ENCODE measurements around the gene BDKRB2. TPM values are rescaled to one million over a fixed set of nuclear protein-coding genes. Genes with fewer than 3 reads are reported as not detected.

Gene BDKRB2
- total RNA-seq = not detected

- no peaks in the 10 kb centered on the region for H3K36me3 Mint-ChIP-seq (ENCODE audit: low read depth)
- POLR2A ChIA-PET = no interaction called here
- H3K4me1 Mint-ChIP-seq = peaks cover 7% of the 10 kb centered on the region
- DNase-seq = peak; percentile 55
- peak; percentile 80 for ATAC-seq
- H3K27me3 Mint-ChIP-seq = peaks cover 17% of the 10 kb centered on the region
- intact Hi-C loops (cut with DNase I, micrococcal nuclease) = no loop called here
- H3K4me3 Mint-ChIP-seq = no peak within 1 kb of the TSS
- H3K9me3 Mint-ChIP-seq (ENCODE audit: low read depth) = no peaks in the 10 kb centered on the region
- H3K27ac Mint-ChIP-seq = no peak within 1 kb of the TSS
- CTCF ChIA-PET = interaction anchor here (0.6 kb wide), 1 partner anchor 299 kb away, joined by 3 read pairs; no protein-coding TSS in a partner anchor
Observed at GRCh38 chr14:96204151-96205058, at the start of gene BDKRB2. TSS of gene BDKRB2 (plus strand) at chr14:96204839. CDS start at chr14:96237108, 32,269 bp downstream.

- ChIA-PET CTCF (no interaction called here), POLR2A (no interaction called here)
- Mint-ChIP-seq H3K4me1 (no peaks in the 10 kb centered on the region), H3K9me3 (ENCODE audit: low read depth) (no peaks in the 10 kb centered on the region), H3K36me3 (ENCODE audit: low read depth) (no peaks in the 10 kb centered on the region), H3K27me3 (no peaks in the 10 kb centered on the region), H3K4me3 (no peak overlapping the region), H3K27ac (no peak overlapping the region)
- ATAC-seq (no peak), DNase-seq (no peak)
- intact Hi-C loops (cut with DNase I, micrococcal nuclease) = no loop called here
Observed at GRCh38 chr14:96154900-96155299, 49.7 kb upstream of the BDKRB2 start.

GRCh38 chr14:96156804-96157760, 47.6 kb upstream of the BDKRB2 start:
- ChIA-PET CTCF (interaction anchor here (0.9 kb wide), 2 partner anchors 9 to 53 kb away, joined by 3 to 4 read pairs; no protein-coding TSS in a partner anchor), POLR2A (no interaction called here)
- no peak overlapping the region for H3K27ac Mint-ChIP-seq
- H3K27me3 Mint-ChIP-seq = no peaks in the 10 kb centered on the region
- H3K9me3 Mint-ChIP-seq (ENCODE audit: low read depth) = no peaks in the 10 kb centered on the region
- H3K36me3 Mint-ChIP-seq (ENCODE audit: low read depth) = no peaks in the 10 kb centered on the region
- H3K4me1 Mint-ChIP-seq = no peaks in the 10 kb centered on the region
- ATAC-seq (no peak), DNase-seq (no peak)
- H3K4me3 Mint-ChIP-seq = no peak overlapping the region
- intact Hi-C loops (cut with DNase I, micrococcal nuclease) = no loop called here

GRCh38 chr14:96158735-96159134, 45.9 kb upstream of the BDKRB2 start:
- no peak for ATAC-seq
- ChIA-PET CTCF (no interaction called here), POLR2A (no interaction called here)
- no peak for DNase-seq
- no peaks in the 10 kb centered on the region for H3K36me3 Mint-ChIP-seq (ENCODE audit: low read depth)
- H3K4me1 Mint-ChIP-seq = no peaks in the 10 kb centered on the region
- intact Hi-C loops (cut with DNase I, micrococcal nuclease) = no loop called here
- no peak overlapping the region for H3K27ac Mint-ChIP-seq
- H3K9me3 Mint-ChIP-seq (ENCODE audit: low read depth) = no peaks in the 10 kb centered on the region
- no peak overlapping the region for H3K4me3 Mint-ChIP-seq
- H3K27me3 Mint-ChIP-seq = no peaks in the 10 kb centered on the region

- Mint-ChIP-seq H3K4me1 (no peaks in the 10 kb centered on the region), H3K27ac (no peak overlapping the region)
Observed at GRCh38 chr14:96160076-96160912, 44.3 kb upstream of the BDKRB2 start.

GRCh38 chr14:96160913-96161310, 43.7 kb upstream of the BDKRB2 start:
- DNase-seq (no peak), ATAC-seq (no peak)
- no peaks in the 10 kb centered on the region for H3K9me3 Mint-ChIP-seq (ENCODE audit: low read depth)
- CTCF ChIA-PET = interaction anchor here (0.7 kb wide), 1 partner anchor 17 kb away, joined by 3 read pairs; no protein-coding TSS in a partner anchor
- no peaks in the 10 kb centered on the region for H3K4me1 Mint-ChIP-seq
- POLR2A ChIA-PET = no interaction called here
- intact Hi-C loops (cut with DNase I, micrococcal nuclease) = no loop called here
- H3K27ac Mint-ChIP-seq = no peak overlapping the region
- no peaks in the 10 kb centered on the region for H3K36me3 Mint-ChIP-seq (ENCODE audit: low read depth)
- no peaks in the 10 kb centered on the region for H3K27me3 Mint-ChIP-seq
- no peak overlapping the region for H3K4me3 Mint-ChIP-seq

More at GRCh38 chr14:96160076-96160912, 44.3 kb upstream of the BDKRB2 start:
- CTCF ChIA-PET = interaction anchor here (0.7 kb wide), 1 partner anchor 17 kb away, joined by 3 read pairs; no protein-coding TSS in a partner anchor
- no peak for DNase-seq
- Mint-ChIP-seq H3K36me3 (ENCODE audit: low read depth) (no peaks in the 10 kb centered on the region), H3K9me3 (ENCODE audit: low read depth) (no peaks in the 10 kb centered on the region), H3K4me3 (no peak overlapping the region), H3K27me3 (no peaks in the 10 kb centered on the region)
- ATAC-seq = no peak
- POLR2A ChIA-PET = no interaction called here
- intact Hi-C loops (cut with DNase I, micrococcal nuclease) = no loop called here

- DNase-seq (no peak), ATAC-seq (no peak)
- no peak overlapping the region for H3K27ac Mint-ChIP-seq
- no peaks in the 10 kb centered on the region for H3K36me3 Mint-ChIP-seq (ENCODE audit: low read depth)
- H3K4me3 Mint-ChIP-seq = no peak overlapping the region
- ChIA-PET CTCF (no interaction called here), POLR2A (no interaction called here)
- no peaks in the 10 kb centered on the region for H3K4me1 Mint-ChIP-seq
- intact Hi-C loops (cut with DNase I, micrococcal nuclease) = no loop called here
- no peaks in the 10 kb centered on the region for H3K9me3 Mint-ChIP-seq (ENCODE audit: low read depth)
- no peaks in the 10 kb centered on the region for H3K27me3 Mint-ChIP-seq
Observed at GRCh38 chr14:96161636-96162035, 43.0 kb upstream of the BDKRB2 start.

- H3K9me3 Mint-ChIP-seq (ENCODE audit: low read depth) = no peaks in the 10 kb centered on the region
- CTCF ChIA-PET = no interaction called here
Observed at GRCh38 chr14:96162265-96162664, 42.4 kb upstream of the BDKRB2 start.

GRCh38 chr14:96162741-96163140, 41.9 kb upstream of the BDKRB2 start:
- DNase-seq (no peak), ATAC-seq (no peak)
- Mint-ChIP-seq H3K36me3 (ENCODE audit: low read depth) (no peaks in the 10 kb centered on the region), H3K4me3 (no peak overlapping the region), H3K4me1 (no peaks in the 10 kb centered on the region), H3K27ac (no peak overlapping the region), H3K9me3 (ENCODE audit: low read depth) (no peaks in the 10 kb centered on the region), H3K27me3 (no peaks in the 10 kb centered on the region)
- ChIA-PET CTCF (no interaction called here), POLR2A (no interaction called here)
- intact Hi-C loops (cut with DNase I, micrococcal nuclease) = no loop called here

More at GRCh38 chr14:96162265-96162664, 42.4 kb upstream of the BDKRB2 start:
- POLR2A ChIA-PET = no interaction called here
- Mint-ChIP-seq H3K4me3 (no peak overlapping the region), H3K27me3 (no peaks in the 10 kb centered on the region), H3K27ac (no peak overlapping the region), H3K36me3 (ENCODE audit: low read depth) (no peaks in the 10 kb centered on the region), H3K4me1 (no peaks in the 10 kb centered on the region)
- ATAC-seq (no peak), DNase-seq (no peak)
- intact Hi-C loops (cut with DNase I, micrococcal nuclease) = no loop called here

- Mint-ChIP-seq H3K27ac (no peak overlapping the region), H3K4me1 (no peaks in the 10 kb centered on the region), H3K36me3 (ENCODE audit: low read depth) (no peaks in the 10 kb centered on the region), H3K27me3 (no peaks in the 10 kb centered on the region), H3K9me3 (ENCODE audit: low read depth) (no peaks in the 10 kb centered on the region), H3K4me3 (no peak overlapping the region)
- ChIA-PET POLR2A (no interaction called here), CTCF (interaction anchor here (0.5 kb wide), 1 partner anchor 9 kb away, joined by 3 read pairs; no protein-coding TSS in a partner anchor)
- no peak for DNase-seq
- no peak for ATAC-seq
- intact Hi-C loops (cut with DNase I, micrococcal nuclease) = no loop called here
Observed at GRCh38 chr14:96164861-96165490, 39.7 kb upstream of the BDKRB2 start.
